MCF 10A (cell line): Measurements from ENCODE around the gene PEX11G. TPM values are rescaled to one million over a fixed set of nuclear protein-coding genes. Genes with fewer than 3 reads are reported as not detected.

Experiments used
- BruUV-seq: library from RNA; stranded (reverse); fragments of 400-500 nt; replicated peaks from 2 replicates; lab custom pipeline; 2021; lab: Mats Ljungman, UMichigan
- CTCF ChIA-PET: fragments of 300-600 bp; sonication (Branson Sonifier 250); formaldehyde crosslinking; extraction: SDS; loops from one replicate; lab custom pipeline; 2021; ENCODE audit warnings: antibody characterized with exemption, inconsistent platforms; lab: Yijun Ruan, JAX
- POLR2A ChIA-PET: fragments of 300-600, 350-650 bp; sonication (Branson Sonifier 250); formaldehyde crosslinking; extraction: SDS; loops from one replicate; lab custom pipeline; 2020; ENCODE audit warnings: antibody characterized with exemption, inconsistent platforms; lab: Yijun Ruan, JAX
- DNase-seq: peaks from one replicate; pipeline ENCODE4 v3.0.0-alpha.2; 2018; ENCODE audit not compliant: unreplicated experiment
- H3K27ac Mint-ChIP-seq: one replicate; pipeline ENCODE4 v1.8.0; 2022; ENCODE audit warnings: mild to moderate bottlenecking, low read depth, mixed read lengths; ENCODE audit not compliant: unreplicated experiment
- H3K27me3 Mint-ChIP-seq: one replicate; pipeline ENCODE4 v1.8.0; 2022; ENCODE audit warnings: mixed read lengths; ENCODE audit not compliant: insufficient read depth, unreplicated experiment
- H3K36me3 Mint-ChIP-seq: one replicate; pipeline ENCODE4 v1.8.0; 2022; ENCODE audit warnings: mild to moderate bottlenecking, moderate library complexity, mixed read lengths; ENCODE audit not compliant: insufficient read depth, unreplicated experiment
- H3K4me1 Mint-ChIP-seq: one replicate; pipeline ENCODE4 v1.8.0; 2022; ENCODE audit warnings: mixed read lengths; ENCODE audit not compliant: insufficient read depth, unreplicated experiment
- H3K4me3 Mint-ChIP-seq: one replicate; pipeline ENCODE4 v1.8.0; 2022; ENCODE audit warnings: mild to moderate bottlenecking, moderate library complexity, mixed read lengths; ENCODE audit not compliant: unreplicated experiment
- H3K9me3 Mint-ChIP-seq: one replicate; pipeline ENCODE4 v1.8.0; 2022; ENCODE audit warnings: mixed read lengths; ENCODE audit not compliant: unreplicated experiment
- CTCF ChIP-seq: fragments of 200-600 bp; IDR thresholded peaks from one replicate; pipeline ENCODE4 v1.8.0; 2022; ENCODE audit warnings: antibody characterized with exemption, mild to moderate bottlenecking; ENCODE audit not compliant: unreplicated experiment
- intact Hi-C: fragments of 100-400 bp; cut with micrococcal nuclease; formaldehyde crosslinking; loops from 2 replicates; pipeline ENCODE4 v1.14.1; 2022
- total RNA-seq: library from RNA; stranded (reverse); gene quantifications from 2 replicates; pipeline ENCODE4 v1.2.3, GENCODE V29; 2022

The PEX11G gene
- total RNA-seq, 1 experiment from 2014 or later, result 5.5 TPM

GRCh38 chr19:7527516-7528191, 38.8 kb upstream of the PEX11G start:
- Mint-ChIP-seq H3K4me3 (no peak overlapping the region), H3K36me3 (peaks cover 2% of the 10 kb centered on the region), H3K27me3 (no peaks in the 10 kb centered on the region), H3K9me3 (no peaks in the 10 kb centered on the region), H3K4me1 (no peaks in the 10 kb centered on the region), H3K27ac (no peak overlapping the region)
- BruUV-seq, result no TSS peak
- intact Hi-C loops, result no loop called here
- no peak for TF ChIP-seq CTCF
- ChIA-PET CTCF (no interaction called here), POLR2A (no interaction called here)
- no peak for DNase-seq

GRCh38 chr19:7526059-7526929, 37.5 kb upstream of the PEX11G start:
- POLR2A ChIA-PET, result interaction anchor here (1.3 kb wide), 1 partner anchor 9 kb away, joined by 4 read pairs; no protein-coding TSS in a partner anchor
- CTCF ChIA-PET, result interaction anchor here (0.6 to 0.9 kb wide), 2 partner anchors 41 to 42 kb away, joined by 3 read pairs; no protein-coding TSS in a partner anchor
- H3K4me3 Mint-ChIP-seq, result no peak overlapping the region
- BruUV-seq, result no TSS peak
- no peak for DNase-seq
- no peaks in the 10 kb centered on the region for H3K27me3 Mint-ChIP-seq
- peak overlapping the region; percentile 46 for H3K27ac Mint-ChIP-seq
- peaks cover 13% of the 10 kb centered on the region for H3K36me3 Mint-ChIP-seq
- peaks cover 9% of the 10 kb centered on the region for H3K4me1 Mint-ChIP-seq
- no peaks in the 10 kb centered on the region for H3K9me3 Mint-ChIP-seq
- intact Hi-C loops, result no loop called here
- TF ChIP-seq CTCF, result no peak

GRCh38 chr19:7524992-7525739, 36.3 kb upstream of the PEX11G start:
- ChIA-PET CTCF (interaction anchor here (0.6 to 1.0 kb wide), 4 partner anchors 10 to 43 kb away, joined by 3 read pairs; partner anchors contain the start of gene PNPLA6), POLR2A (interaction anchor here (0.6 kb wide), 1 partner anchor 171 kb away, joined by 3 read pairs; no protein-coding TSS in a partner anchor)
- intact Hi-C loops, result no loop called here
- Mint-ChIP-seq H3K36me3 (peaks cover 13% of the 10 kb centered on the region), H3K4me3 (no peak overlapping the region), H3K27me3 (no peaks in the 10 kb centered on the region), H3K4me1 (peaks cover 9% of the 10 kb centered on the region), H3K9me3 (no peaks in the 10 kb centered on the region), H3K27ac (peak overlapping the region; percentile 46)
- no TSS peak for BruUV-seq
- no peak for DNase-seq
- no peak for TF ChIP-seq CTCF
